HCT116 (cell line): ENCODE results near the gene RAPGEFL1. TPM values are rescaled to one million over a fixed set of nuclear protein-coding genes. Genes with fewer than 3 reads are reported as not detected.

Experiments used
- ATAC-seq: fragments of 200-7000 bp; cut with Tn5 transposase; 2 replicates; pipeline ENCODE4 v1.9.1; 2020; ENCODE audit warnings: mild to moderate bottlenecking, moderate library complexity
- BruUV-seq: library from RNA; stranded (reverse); fragments of 400-500 nt; replicated peaks from 2 replicates; lab custom pipeline; 2021; lab: Mats Ljungman, UMichigan
- CTCF ChIA-PET: fragments of 300-600 bp; sonication (Branson Sonifier 250); formaldehyde crosslinking; loops from one replicate; lab custom pipeline; 2021; ENCODE audit warnings: antibody characterized with exemption; lab: Charles Lee
- POLR2A ChIA-PET: fragments of 300-600, 350-600 bp; sonication (Branson Sonifier 250); formaldehyde crosslinking; loops from one replicate; lab custom pipeline; 2021; ENCODE audit warnings: antibody characterized with exemption; lab: Charles Lee
- RAD21 ChIA-PET, 2 experiments: fragments of 300-600 bp; sonication (Branson Sonifier 250); formaldehyde crosslinking; loops; one replicate each; lab custom pipeline; 2023; ENCODE audit warnings: low total read pairs in 2 of 2; ENCODE audit not compliant: uncharacterized antibody in 2 of 2, unreplicated experiment in 2 of 2, low non-redundant PET in 1 of 2; lab: Charles Lee
- DNase-seq: peaks from one replicate; pipeline ENCODE4 v3.0.0-alpha.2; 2010; ENCODE audit warnings: low read depth, low spot score
- H2AFZ ChIP-seq: fragments of 200-600 bp; shearing (Covaris generic), sonication (generic); 2 replicates; pipeline ENCODE4 v1.6.1; 2017; ENCODE audit warnings: low read depth, mixed run types, mixed read lengths, antibody characterized with exemption, low read length; ENCODE audit not compliant: poor library complexity, severe bottlenecking
- H3K27ac ChIP-seq: 2 replicates; pipeline ENCODE4 v1.5.1; 2012; ENCODE audit warnings: low read depth, low read length
- H3K27me3 ChIP-seq: fragments of 200-600 bp; sonication (generic); 2 replicates; pipeline ENCODE4 v1.6.1; 2016; ENCODE audit warnings: mixed run types, low read length, mixed read lengths; ENCODE audit not compliant: insufficient read depth
- H3K36me3 ChIP-seq, 2 experiments: fragments of 200-500 bp in 1 of 2; fragments of 200-600 bp in 1 of 2; sonication (Bioruptor generic) in 1 of 2; sonication (generic) in 1 of 2; 2 replicates each; pipeline versions ENCODE4 v1.5.1 to v1.6.1; 2014 to 2016; ENCODE audit warnings: low read length in 2 of 2, inconsistent platforms in 1 of 2, mixed read lengths in 1 of 2, mixed run types in 1 of 2; ENCODE audit not compliant: insufficient read depth in 2 of 2, control insufficient read depth in 1 of 2
- H3K4me1 ChIP-seq, 2 experiments: fragments of 200-600 bp in 1 of 2; sonication (generic) in 1 of 2; 2 replicates each; pipeline versions ENCODE4 v1.5.1 to v1.6.1; 2012 to 2017; ENCODE audit warnings: low read length in 2 of 2, inconsistent platforms in 1 of 2, mild to moderate bottlenecking in 1 of 2, mixed read lengths in 1 of 2, mixed run types in 1 of 2, moderate library complexity in 1 of 2; ENCODE audit not compliant: insufficient read depth in 2 of 2, control insufficient read depth in 1 of 2
- H3K4me2 ChIP-seq: fragments of 200-600 bp; sonication (generic); 2 replicates; pipeline ENCODE4 v1.6.1; 2017; ENCODE audit warnings: mixed run types, low read length, mixed read lengths
- H3K4me3 ChIP-seq, 2 experiments: fragments of 200-600 bp in 1 of 2; sonication (generic) in 1 of 2; replicated peaks in 1 of 2; 2 replicates each; pipeline ENCODE4 v1.5.1; 2011 to 2016; ENCODE audit warnings: low read length in 2 of 2, control low read depth in 1 of 2, low read depth in 1 of 2, mild to moderate bottlenecking in 1 of 2, mixed read lengths in 1 of 2, mixed run types in 1 of 2
- H3K79me2 ChIP-seq: fragments of 200-600 bp; sonication (generic); 2 replicates; pipeline ENCODE4 v1.6.1; 2017; ENCODE audit warnings: mild to moderate bottlenecking, mixed run types, low read length, moderate library complexity, mixed read lengths; ENCODE audit not compliant: insufficient read depth
- H3K9ac ChIP-seq: fragments of 200-600 bp; sonication (generic); 2 replicates; pipeline ENCODE4 v1.6.1; 2016; ENCODE audit warnings: low read length, mixed read lengths
- H3K9me2 ChIP-seq: fragments of 200-600 bp; sonication (generic), shearing (Covaris generic); 2 replicates; pipeline ENCODE4 v1.6.1; 2017; ENCODE audit warnings: mixed run types, mild to moderate bottlenecking, moderate library complexity; ENCODE audit not compliant: insufficient read depth
- H3K9me3 ChIP-seq, 2 experiments: fragments of 200-500 bp in 1 of 2; fragments of 200-600 bp in 1 of 2; sonication (Bioruptor generic) in 1 of 2; sonication (generic) in 1 of 2; 2 replicates each; pipeline ENCODE4 v1.6.1; 2014 to 2017; ENCODE audit warnings: low read length in 2 of 2, mixed read lengths in 2 of 2, inconsistent platforms in 1 of 2, low read depth in 1 of 2, mild to moderate bottlenecking in 1 of 2, mixed run types in 1 of 2, moderate library complexity in 1 of 2; ENCODE audit not compliant: control insufficient read depth in 1 of 2, insufficient read depth in 1 of 2
- H4K20me1 ChIP-seq: fragments of 200-600 bp; sonication (generic), shearing (Covaris generic); 2 replicates; pipeline ENCODE4 v1.6.1; 2017; ENCODE audit warnings: mixed run types, mild to moderate bottlenecking, moderate library complexity; ENCODE audit not compliant: insufficient read depth
- ATF3 ChIP-seq: IDR thresholded peaks from 2 replicates; pipeline ENCODE4 v1.6.1; 2012
- CBX3 ChIP-seq: IDR thresholded peaks from 2 replicates; pipeline ENCODE4 v1.6.1; 2012; ENCODE audit warnings: low read depth
- EZH2 ChIP-seq: fragments of 200-600 bp; sonication (generic); IDR thresholded peaks from 2 replicates; pipeline ENCODE4 v1.6.1; 2017; ENCODE audit warnings: antibody characterized with exemption, mixed run types
- EZH2phosphoT487 ChIP-seq: fragments of 200-600 bp; IDR thresholded peaks from 2 replicates; pipeline ENCODE4 v1.6.1; 2018; ENCODE audit warnings: antibody characterized with exemption, borderline replicate concordance
- FOSL1 ChIP-seq: IDR thresholded peaks from 2 replicates; pipeline ENCODE4 v1.6.1; 2012; ENCODE audit warnings: low read depth
- POLR2A ChIP-seq: IDR thresholded peaks from 2 replicates; pipeline ENCODE4 v1.7.0; 2011; ENCODE audit warnings: borderline replicate concordance; ENCODE audit not compliant: insufficient read depth, insufficient read length; ENCODE audit errors: extremely low read depth
- POLR2AphosphoS5 ChIP-seq: IDR thresholded peaks from 2 replicates; pipeline ENCODE4 v1.6.1; 2011; ENCODE audit warnings: mild to moderate bottlenecking, low read depth, low read length, moderate library complexity
- RAD21 ChIP-seq: IDR thresholded peaks from 2 replicates; pipeline ENCODE4 v1.6.1; 2012; ENCODE audit warnings: low read depth, mild to moderate bottlenecking
- SP1 ChIP-seq: IDR thresholded peaks from 2 replicates; pipeline ENCODE4 v1.6.1; 2012; ENCODE audit warnings: low read depth
- SRF ChIP-seq: IDR thresholded peaks from 2 replicates; pipeline ENCODE4 v1.6.1; 2012; ENCODE audit warnings: low read depth
- YY1 ChIP-seq: IDR thresholded peaks from 2 replicates; pipeline ENCODE4 v1.6.1; 2011; ENCODE audit warnings: low read length, low read depth, moderate library complexity, mild to moderate bottlenecking; ENCODE audit not compliant: insufficient replicate concordance; ENCODE audit errors: extremely low read depth
- ZBTB33 ChIP-seq: IDR thresholded peaks from 2 replicates; pipeline ENCODE4 v1.6.1; 2011; ENCODE audit warnings: mild to moderate bottlenecking, low read length, moderate library complexity; ENCODE audit not compliant: insufficient replicate concordance; ENCODE audit errors: extremely low read depth
- ZFX ChIP-seq: fragments of 450-650 bp; IDR thresholded peaks from 2 replicates; pipeline ENCODE4 v1.6.1; 2017
- ZNF274 ChIP-seq: fragments of 200-500 bp; sonication (Bioruptor generic); IDR thresholded peaks from 2 replicates; pipeline ENCODE4 v1.6.1; 2014; ENCODE audit warnings: mild to moderate bottlenecking, low read depth, low read length, inconsistent platforms
- intact Hi-C: fragments of 100-400 bp; cut with micrococcal nuclease; formaldehyde crosslinking; loops from 2 replicates; pipeline ENCODE4 v1.10.0; 2022
- total RNA-seq: library from RNA; stranded (reverse); gene quantifications from one replicate; pipeline ENCODE4 v1.2.1, GENCODE V29; 2021; ENCODE audit not compliant: unreplicated experiment
- TF ChIP-seq, protein P1 (sequence below): IDR thresholded peaks from 2 replicates; pipeline ENCODE4 v1.6.1; 2012; ENCODE audit warnings: low read depth
- TF ChIP-seq, protein P2 (sequence below): IDR thresholded peaks from 2 replicates; pipeline ENCODE4 v1.6.1; 2012

RAPGEFL1 gene
- total RNA-seq, 1 experiment from 2014 or later: 9.7 TPM

GRCh38 chr17:40178660-40179059 is 1.4 kb downstream of the RAPGEFL1 start:
- TF ChIP-seq YY1 (no peak), RAD21 (no peak), POLR2A (no peak), SP1 (no peak), ZBTB33 (no peak), CBX3 (no peak), EZH2 (no peak), SRF (no peak), ATF3 (no peak), FOSL1 (no peak), ZNF274 (no peak), ZFX (no peak), EZH2phosphoT487 (no peak), POLR2AphosphoS5 (no peak)
- TF ChIP-seq, protein P1, sequence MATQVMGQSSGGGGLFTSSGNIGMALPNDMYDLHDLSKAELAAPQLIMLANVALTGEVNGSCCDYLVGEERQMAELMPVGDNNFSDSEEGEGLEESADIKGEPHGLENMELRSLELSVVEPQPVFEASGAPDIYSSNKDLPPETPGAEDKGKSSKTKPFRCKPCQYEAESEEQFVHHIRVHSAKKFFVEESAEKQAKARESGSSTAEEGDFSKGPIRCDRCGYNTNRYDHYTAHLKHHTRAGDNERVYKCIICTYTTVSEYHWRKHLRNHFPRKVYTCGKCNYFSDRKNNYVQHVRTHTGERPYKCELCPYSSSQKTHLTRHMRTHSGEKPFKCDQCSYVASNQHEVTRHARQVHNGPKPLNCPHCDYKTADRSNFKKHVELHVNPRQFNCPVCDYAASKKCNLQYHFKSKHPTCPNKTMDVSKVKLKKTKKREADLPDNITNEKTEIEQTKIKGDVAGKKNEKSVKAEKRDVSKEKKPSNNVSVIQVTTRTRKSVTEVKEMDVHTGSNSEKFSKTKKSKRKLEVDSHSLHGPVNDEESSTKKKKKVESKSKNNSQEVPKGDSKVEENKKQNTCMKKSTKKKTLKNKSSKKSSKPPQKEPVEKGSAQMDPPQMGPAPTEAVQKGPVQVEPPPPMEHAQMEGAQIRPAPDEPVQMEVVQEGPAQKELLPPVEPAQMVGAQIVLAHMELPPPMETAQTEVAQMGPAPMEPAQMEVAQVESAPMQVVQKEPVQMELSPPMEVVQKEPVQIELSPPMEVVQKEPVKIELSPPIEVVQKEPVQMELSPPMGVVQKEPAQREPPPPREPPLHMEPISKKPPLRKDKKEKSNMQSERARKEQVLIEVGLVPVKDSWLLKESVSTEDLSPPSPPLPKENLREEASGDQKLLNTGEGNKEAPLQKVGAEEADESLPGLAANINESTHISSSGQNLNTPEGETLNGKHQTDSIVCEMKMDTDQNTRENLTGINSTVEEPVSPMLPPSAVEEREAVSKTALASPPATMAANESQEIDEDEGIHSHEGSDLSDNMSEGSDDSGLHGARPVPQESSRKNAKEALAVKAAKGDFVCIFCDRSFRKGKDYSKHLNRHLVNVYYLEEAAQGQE: no peak
- TF ChIP-seq, protein P2, sequence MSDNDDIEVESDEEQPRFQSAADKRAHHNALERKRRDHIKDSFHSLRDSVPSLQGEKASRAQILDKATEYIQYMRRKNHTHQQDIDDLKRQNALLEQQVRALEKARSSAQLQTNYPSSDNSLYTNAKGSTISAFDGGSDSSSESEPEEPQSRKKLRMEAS: no peak
- TF ChIP-seq, all 23 proteins: peak for 0
- Histone ChIP-seq H4K20me1 (no peaks in the 10 kb centered on the region), H3K9me3 (no peaks in the 10 kb centered on the region), H3K9me2 (no peaks in the 10 kb centered on the region), H3K4me2 (peak overlapping the region; percentile 67), H3K9ac (0 out of 2 replicates have a peak overlapping the region, but pooled peaks have one; percentile 1), H3K36me3 (peaks cover 0 to 9% of the 10 kb centered on the region in 2 experiments; a peak in 1 of 4 replicates), H3K4me3 (no peak overlapping the region), H3K27me3 (no peaks in the 10 kb centered on the region), H2AFZ (no peak overlapping the region), H3K4me1 (peaks cover 49 to 60% of the 10 kb centered on the region in 2 experiments), H3K27ac (peak overlapping the region; percentile 86; the same call in 1 of the 2 replicates), H3K79me2 (no peaks in the 10 kb centered on the region)
- ChIA-PET POLR2A (no interaction called here), RAD21 (interaction anchor here in 1 of 2 experiments (0.7 kb wide), 1 partner anchor 67 kb away, joined by 3 read pairs; no protein-coding TSS in a partner anchor), CTCF (interaction anchor here (1.8 to 2.5 kb wide), 2 partner anchors 11 to 66 kb away, joined by 12 to 19 read pairs; no protein-coding TSS in a partner anchor)
- intact Hi-C loops: no loop called here
- DNase-seq (no peak), ATAC-seq (no peak)
- no TSS peak for BruUV-seq
